Ascending aorta (tissue), 2 donors: ENCODE measurements around the gene TRMT13. TPM values are rescaled to one million over a fixed set of nuclear protein-coding genes. Genes with fewer than 3 reads are reported as not detected.
A peak's percentile ranks its signal among the peaks of the same experiment; 100 is the strongest.

ENCODE experiments used
- DNase-seq, 2 donors: peaks; one replicate each; pipeline ENCODE4 v3.0.0-alpha.2; 2019; ENCODE audit warnings: low spot score in 2 of 2
- H3K27ac ChIP-seq, 2 donors: fragments of 200-600 bp; sonication (generic); one replicate each; pipeline ENCODE4 v1.5.1; 2016 to 2017; ENCODE audit warnings: mild to moderate bottlenecking in 1 of 2
- H3K27me3 ChIP-seq: fragments of 200-600 bp; sonication (generic); one replicate; pipeline ENCODE4 v1.5.1; 2017
- H3K36me3 ChIP-seq, 2 donors: fragments of 200-600 bp; sonication (generic); one replicate each; pipeline ENCODE4 v1.5.1; 2016
- H3K4me1 ChIP-seq, 2 donors: fragments of 200-600 bp; sonication (generic); one replicate each; pipeline ENCODE4 v1.5.1; 2016 to 2017; ENCODE audit warnings: mild to moderate bottlenecking in 1 of 2
- H3K4me3 ChIP-seq, 2 donors: fragments of 200-600 bp; sonication (generic); one replicate each; pipeline ENCODE4 v1.5.1; 2016 to 2017; ENCODE audit warnings: mild to moderate bottlenecking in 1 of 2
- H3K9me3 ChIP-seq, 2 donors: fragments of 200-600 bp; sonication (generic); one replicate each; pipeline ENCODE4 v1.5.1; 2016
- CTCF ChIP-seq, 3 experiments: fragments of 200-600 bp in 2 of 3; fragments of 450-650 bp in 1 of 3; sonication (generic) in 2 of 3; IDR thresholded peaks; one replicate each; pipeline ENCODE4 v1.5.1; 2016 to 2019; ENCODE audit warnings: antibody characterized with exemption in 3 of 3, mild to moderate bottlenecking in 1 of 3, moderate library complexity in 1 of 3
- intact Hi-C: fragments of 100-400 bp; cut with DNase I; formaldehyde crosslinking; loops from one replicate; pipeline ENCODE4 v1.15.1; 2023
- total RNA-seq: library from RNA; depleted of rRNA; stranded (reverse); fragments of >200 nt; gene quantifications from one replicate; pipeline ENCODE4 v1.1.0, GENCODE V29; 2016

TRMT13 gene
- total RNA-seq = 11.4 TPM

GRCh38 chr1:100132566-100133477 lies at the start of gene TRMT13, which contains the start of gene SASS6:
TRMT13 (plus strand) TSS chr1:100133163; CDS start chr1:100133169, 6 bp downstream.
SASS6 (minus strand) TSS chr1:100132930; CDS start chr1:100132814, 116 bp downstream.
- Histone ChIP-seq H3K27me3 (no peaks in the 10 kb centered on the region), H3K4me1 (peaks cover 0 to 12% of the 10 kb centered on the region in 2 donors), H3K4me3 (peak within 1 kb of the TSS; percentile 73 to 80), H3K27ac (peak within 1 kb of the TSS; percentile 35 to 53), H3K9me3 (no peaks in the 10 kb centered on the region), H3K36me3 (peaks cover 6 to 13% of the 10 kb centered on the region in 2 donors)
- intact Hi-C loops = loop anchor here (1.0 to 5.0 kb wide), 9 partner anchors 94 to 762 kb away; partner anchors contain the start of genes AGL, CDC14A, DBT and EXTL2
- DNase-seq = peak; percentile 79 to 98
- no peak for TF ChIP-seq CTCF (IDR thresholded peaks at IDR 0.05)

- TF ChIP-seq CTCF (IDR thresholded peaks at IDR 0.05) = no peak
- H3K36me3 ChIP-seq = peaks cover 0 to 5% of the 10 kb centered on the region in 2 donors
- H3K27me3 ChIP-seq = no peaks in the 10 kb centered on the region
- no peak for DNase-seq
- no peak overlapping the region for H3K4me3 ChIP-seq
- H3K4me1 ChIP-seq = no peaks in the 10 kb centered on the region
- intact Hi-C loops = no loop called here
- H3K27ac ChIP-seq = no peak overlapping the region
- no peaks in the 10 kb centered on the region for H3K9me3 ChIP-seq
These were observed 45.6 kb upstream of the TRMT13 start for GRCh38 chr1:100087396-100087795.

- Histone ChIP-seq H3K9me3 (no peaks in the 10 kb centered on the region), H3K36me3 (peaks cover 0 to 10% of the 10 kb centered on the region in 2 donors), H3K27ac (no peak overlapping the region), H3K4me3 (no peak overlapping the region), H3K27me3 (no peaks in the 10 kb centered on the region), H3K4me1 (no peaks in the 10 kb centered on the region)
- intact Hi-C loops = no loop called here
- no peak for TF ChIP-seq CTCF (IDR thresholded peaks at IDR 0.05)
- DNase-seq = no peak
These were observed 43.9 kb upstream of the TRMT13 start for GRCh38 chr1:100089082-100089481.

GRCh38 chr1:100090471-100090870 lies 42.5 kb upstream of the TRMT13 start:
- Histone ChIP-seq H3K27me3 (no peaks in the 10 kb centered on the region), H3K4me1 (no peaks in the 10 kb centered on the region), H3K4me3 (no peak overlapping the region), H3K27ac (no peak overlapping the region), H3K9me3 (no peaks in the 10 kb centered on the region), H3K36me3 (peaks cover 0 to 10% of the 10 kb centered on the region in 2 donors)
- TF ChIP-seq CTCF (IDR thresholded peaks at IDR 0.05) = no peak
- intact Hi-C loops = no loop called here
- no peak for DNase-seq

- Histone ChIP-seq H3K9me3 (no peaks in the 10 kb centered on the region), H3K27me3 (no peaks in the 10 kb centered on the region), H3K4me1 (no peaks in the 10 kb centered on the region), H3K27ac (no peak overlapping the region), H3K36me3 (peaks cover 6 to 13% of the 10 kb centered on the region in 2 donors), H3K4me3 (no peak overlapping the region)
- no peak for DNase-seq
- TF ChIP-seq CTCF (IDR thresholded peaks at IDR 0.05) = no peak
- intact Hi-C loops = loop anchor here (10.0 kb wide), 1 partner anchor 1545 kb away; no protein-coding TSS in a partner anchor
These were observed 32.8 kb upstream of the TRMT13 start for GRCh38 chr1:100100202-100100601.
